ENCODE data around the gene LINC00305. TPM values are rescaled to one million over a fixed set of nuclear protein-coding genes. Genes with fewer than 3 reads are reported as not detected.

Gene LINC00305
- total and polyA plus RNA-seq, 10 of the 15 experiments (the other 5 are each of a cell fraction or from before 2014, with no cell fraction given) = 0.11 to 19.4 (median 0.26) TPM; not detected in 7

- Histone ChIP-seq H3K36me3 (ENCODE audit: control insufficient read depth in 2 of 2, insufficient read depth in 2 of 2, low read length in 1 of 2) (no peaks in the 10 kb centered on the region), H3K4me2 (ENCODE audit: control insufficient read depth, insufficient read depth) (no peak overlapping the region), H3K27me3 (replicated peaks in 1 of 2; ENCODE audit: control insufficient read depth in 2 of 2, insufficient read depth in 2 of 2, low read length in 1 of 2) (no peaks in the 10 kb centered on the region), H3K9me3 (replicated peaks; ENCODE audit: control insufficient read depth, insufficient read depth, low read length) (no peaks in the 10 kb centered on the region), H2AFZ (ENCODE audit: control insufficient read depth, low read depth, low read length) (no peak overlapping the region), H3K4me1 (ENCODE audit: control insufficient read depth, insufficient read depth, low read length) (no peaks in the 10 kb centered on the region), H3K9ac (ENCODE audit: control insufficient read depth, insufficient read depth, low read length) (no peak overlapping the region), H3K79me2 (ENCODE audit: control insufficient read depth, insufficient read depth, low read length) (no peaks in the 10 kb centered on the region), H3K4me3 (no peak overlapping the region), H3K27ac (ENCODE audit: control insufficient read depth, insufficient read depth) (no peak overlapping the region), H4K20me1 (ENCODE audit: control insufficient read depth, insufficient read depth) (no peaks in the 10 kb centered on the region)
- RAD21 ChIA-PET (ENCODE audit: unreplicated experiment) = no interaction called here
- WGBS (ENCODE audit: insufficient coverage, insufficient replicate concordance, low lambda C conversion rate, missing lambda C conversion rate) = 0% methylated on average over 1 of the region's 1 CpG
- in situ Hi-C loops (cut with MboI) (no loop called here), intact Hi-C loops (cut with micrococcal nuclease; ENCODE audit: unreplicated experiment) (no loop called here)
- CTCF ChIA-PET = interaction anchor here (0.6 to 0.8 kb wide), 3 partner anchors 7 to 151 kb away, joined by 3 to 4 read pairs (median 3); no protein-coding TSS in a partner anchor
- POLR2A ChIA-PET = interaction anchor here (0.9 kb wide), 1 partner anchor 13 kb away, joined by 3 read pairs; no protein-coding TSS in a partner anchor
- BruUV-seq (replicated peaks) = no TSS peak
- FAIRE-seq = peak; percentile 64
- DNase-seq (ENCODE audit: low read depth, low spot score) = no peak
- SMC1A ChIA-PET (ENCODE audit: uncharacterized antibody, unreplicated experiment) = interaction anchor here (0.9 to 1.8 kb wide), 9 partner anchors 12 to 126 kb away, joined by 3 to 4 read pairs (median 3); no protein-coding TSS in a partner anchor
- no peak for ATAC-seq
- TF ChIP-seq BCLAF1 (IDR thresholded peaks at IDR 0.05) (no peak), SMC3 (IDR thresholded peaks at IDR 0.05; ENCODE audit: borderline replicate concordance, low read length) (no peak), SMAD1 (IDR thresholded peaks at IDR 0.05; ENCODE audit: low read depth, partially characterized antibody) (no peak), SKIL (IDR thresholded peaks at IDR 0.05; ENCODE audit: low read depth, poor library complexity, severe bottlenecking) (no peak), NFYB (IDR thresholded peaks at IDR 0.05; ENCODE audit: insufficient read depth, low read depth, low read length) (no peak), KDM1A (IDR thresholded peaks at IDR 0.05; ENCODE audit: borderline replicate concordance) (no peak), ELK1 (IDR thresholded peaks at IDR 0.05; ENCODE audit: low read depth, low read length) (no peak), RUNX3 (IDR thresholded peaks at IDR 0.05; ENCODE audit: low read length) (no peak)
- TF ChIP-seq, protein P1, sequence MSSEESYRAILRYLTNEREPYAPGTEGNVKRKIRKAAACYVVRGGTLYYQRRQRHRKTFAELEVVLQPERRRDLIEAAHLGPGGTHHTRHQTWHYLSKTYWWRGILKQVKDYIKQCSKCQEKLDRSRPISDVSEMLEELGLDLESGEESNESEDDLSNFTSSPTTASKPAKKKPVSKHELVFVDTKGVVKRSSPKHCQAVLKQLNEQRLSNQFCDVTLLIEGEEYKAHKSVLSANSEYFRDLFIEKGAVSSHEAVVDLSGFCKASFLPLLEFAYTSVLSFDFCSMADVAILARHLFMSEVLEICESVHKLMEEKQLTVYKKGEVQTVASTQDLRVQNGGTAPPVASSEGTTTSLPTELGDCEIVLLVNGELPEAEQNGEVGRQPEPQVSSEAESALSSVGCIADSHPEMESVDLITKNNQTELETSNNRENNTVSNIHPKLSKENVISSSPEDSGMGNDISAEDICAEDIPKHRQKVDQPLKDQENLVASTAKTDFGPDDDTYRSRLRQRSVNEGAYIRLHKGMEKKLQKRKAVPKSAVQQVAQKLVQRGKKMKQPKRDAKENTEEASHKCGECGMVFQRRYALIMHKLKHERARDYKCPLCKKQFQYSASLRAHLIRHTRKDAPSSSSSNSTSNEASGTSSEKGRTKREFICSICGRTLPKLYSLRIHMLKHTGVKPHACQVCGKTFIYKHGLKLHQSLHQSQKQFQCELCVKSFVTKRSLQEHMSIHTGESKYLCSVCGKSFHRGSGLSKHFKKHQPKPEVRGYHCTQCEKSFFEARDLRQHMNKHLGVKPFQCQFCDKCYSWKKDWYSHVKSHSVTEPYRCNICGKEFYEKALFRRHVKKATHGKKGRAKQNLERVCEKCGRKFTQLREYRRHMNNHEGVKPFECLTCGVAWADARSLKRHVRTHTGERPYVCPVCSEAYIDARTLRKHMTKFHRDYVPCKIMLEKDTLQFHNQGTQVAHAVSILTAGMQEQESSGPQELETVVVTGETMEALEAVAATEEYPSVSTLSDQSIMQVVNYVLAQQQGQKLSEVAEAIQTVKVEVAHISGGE (CRISPR knock-in tag; IDR thresholded peaks at IDR 0.05) = no peak
- TF ChIP-seq, protein P2, sequence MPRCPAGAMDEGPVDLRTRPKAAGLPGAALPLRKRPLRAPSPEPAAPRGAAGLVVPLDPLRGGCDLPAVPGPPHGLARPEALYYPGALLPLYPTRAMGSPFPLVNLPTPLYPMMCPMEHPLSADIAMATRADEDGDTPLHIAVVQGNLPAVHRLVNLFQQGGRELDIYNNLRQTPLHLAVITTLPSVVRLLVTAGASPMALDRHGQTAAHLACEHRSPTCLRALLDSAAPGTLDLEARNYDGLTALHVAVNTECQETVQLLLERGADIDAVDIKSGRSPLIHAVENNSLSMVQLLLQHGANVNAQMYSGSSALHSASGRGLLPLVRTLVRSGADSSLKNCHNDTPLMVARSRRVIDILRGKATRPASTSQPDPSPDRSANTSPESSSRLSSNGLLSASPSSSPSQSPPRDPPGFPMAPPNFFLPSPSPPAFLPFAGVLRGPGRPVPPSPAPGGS (IDR thresholded peaks at IDR 0.05; ENCODE audit: borderline replicate concordance, insufficient read depth, low read depth, low read length, poor library complexity, severe bottlenecking) = no peak
These were observed 31.7 kb upstream of the LINC00305 start for GRCh38 chr18:64180617-64181016.

Data from GM12878 (cell line).